Fibroblast of lung (primary cell): Measurements from ENCODE around the gene CHRM3.

Experiments used
- CTCF ChIP-seq, 2 donors: IDR thresholded peaks in 1 of 2; conservative IDR thresholded peaks in 1 of 2; 1 replicate in 1 of 2; 2 replicates in 1 of 2; pipeline ENCODE4 v1.5.1; 2011 to 2012; ENCODE audit warnings: low read length in 2 of 2, control low read depth in 1 of 2, inconsistent platforms in 1 of 2, low read depth in 1 of 2, mild to moderate bottlenecking in 1 of 2
- EZH2 ChIP-seq: IDR thresholded peaks from 2 replicates; pipeline ENCODE4 v1.5.1; 2012; ENCODE audit warnings: low read length, control low read depth, mild to moderate bottlenecking; ENCODE audit errors: missing control alignments

DNA sequence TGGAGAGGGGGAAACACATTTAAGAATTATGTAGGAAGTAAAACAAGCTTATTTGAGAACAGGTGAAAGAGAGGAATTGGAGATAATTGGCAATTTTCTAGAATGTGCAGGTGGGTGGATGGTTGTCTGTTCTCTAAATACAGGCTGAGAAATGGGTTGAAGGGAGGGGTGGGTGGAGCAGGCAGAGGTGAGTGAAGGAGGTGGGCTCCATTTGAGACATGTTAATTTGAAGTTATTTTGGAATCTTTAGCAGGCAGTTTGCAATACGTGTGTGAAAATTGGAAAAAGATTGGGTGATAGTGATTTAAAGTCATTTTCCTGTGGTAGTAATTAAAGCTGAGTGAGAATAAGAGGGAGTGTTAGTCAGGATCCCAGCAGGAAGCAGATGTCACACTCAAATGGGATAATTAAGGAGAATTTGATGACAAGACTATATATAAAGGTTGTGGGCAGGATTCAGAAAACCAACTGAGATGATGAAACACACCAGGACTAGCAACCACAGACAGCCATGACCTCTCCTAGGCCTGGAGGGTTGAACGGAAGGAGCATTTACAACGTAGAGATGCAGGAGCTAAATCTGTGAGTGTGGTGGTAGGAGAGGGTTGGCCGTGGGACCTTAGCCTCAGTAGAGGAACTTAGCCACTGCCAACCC, 40.6 kb downstream of the CHRM3 start:
- TF ChIP-seq CTCF (conservative IDR thresholded peaks at IDR 0.05 in 1 of 2, IDR thresholded peaks at IDR 0.05 in 1 of 2; ENCODE audit: low read depth in 1 of 2, low read length in 2 of 2), result no peak
- TF ChIP-seq EZH2, result no peak
